OCI-LY3 (cell line): ENCODE results near the gene FARP1.

ENCODE experiments used
- EZH2phosphoT487 ChIP-seq: fragments of 200-600 bp; shearing (Covaris generic); IDR thresholded peaks from 2 replicates; pipeline ENCODE4 v1.6.1; 2018; ENCODE audit warnings: antibody characterized with exemption, mixed run types, low read depth
- TF ChIP-seq, protein P1 (sequence below): fragments of 200-600, 300-600 bp; sonication (generic); IDR thresholded peaks from 2 replicates; pipeline ENCODE4 v1.5.1; 2014; ENCODE audit warnings: antibody characterized with exemption, low read length, low read depth

DNA sequence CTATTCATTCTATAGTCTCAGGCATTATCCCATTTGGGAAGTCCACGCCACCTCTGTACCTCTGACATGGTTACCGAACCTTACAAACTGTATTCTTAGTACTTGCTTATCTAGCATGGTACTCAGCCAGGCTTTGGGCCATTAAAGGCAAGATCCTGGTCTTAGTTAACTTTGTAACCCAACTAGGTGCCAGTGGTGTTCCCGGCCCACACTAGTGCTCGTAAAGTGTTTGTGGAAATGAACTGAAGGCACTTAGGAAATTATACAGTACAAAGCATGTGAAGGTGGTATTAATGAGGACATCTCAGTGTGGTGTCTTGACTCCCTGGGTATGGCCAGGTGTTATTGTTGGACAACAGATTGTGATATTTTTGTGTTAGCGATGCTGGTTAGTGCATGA lies 122.0 kb downstream of the FARP1 start:
- TF ChIP-seq, protein P1, sequence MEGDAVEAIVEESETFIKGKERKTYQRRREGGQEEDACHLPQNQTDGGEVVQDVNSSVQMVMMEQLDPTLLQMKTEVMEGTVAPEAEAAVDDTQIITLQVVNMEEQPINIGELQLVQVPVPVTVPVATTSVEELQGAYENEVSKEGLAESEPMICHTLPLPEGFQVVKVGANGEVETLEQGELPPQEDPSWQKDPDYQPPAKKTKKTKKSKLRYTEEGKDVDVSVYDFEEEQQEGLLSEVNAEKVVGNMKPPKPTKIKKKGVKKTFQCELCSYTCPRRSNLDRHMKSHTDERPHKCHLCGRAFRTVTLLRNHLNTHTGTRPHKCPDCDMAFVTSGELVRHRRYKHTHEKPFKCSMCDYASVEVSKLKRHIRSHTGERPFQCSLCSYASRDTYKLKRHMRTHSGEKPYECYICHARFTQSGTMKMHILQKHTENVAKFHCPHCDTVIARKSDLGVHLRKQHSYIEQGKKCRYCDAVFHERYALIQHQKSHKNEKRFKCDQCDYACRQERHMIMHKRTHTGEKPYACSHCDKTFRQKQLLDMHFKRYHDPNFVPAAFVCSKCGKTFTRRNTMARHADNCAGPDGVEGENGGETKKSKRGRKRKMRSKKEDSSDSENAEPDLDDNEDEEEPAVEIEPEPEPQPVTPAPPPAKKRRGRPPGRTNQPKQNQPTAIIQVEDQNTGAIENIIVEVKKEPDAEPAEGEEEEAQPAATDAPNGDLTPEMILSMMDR, result no peak
- no peak for TF ChIP-seq EZH2phosphoT487
